ENCODE results near the gene RAPGEF4.

DNA sequence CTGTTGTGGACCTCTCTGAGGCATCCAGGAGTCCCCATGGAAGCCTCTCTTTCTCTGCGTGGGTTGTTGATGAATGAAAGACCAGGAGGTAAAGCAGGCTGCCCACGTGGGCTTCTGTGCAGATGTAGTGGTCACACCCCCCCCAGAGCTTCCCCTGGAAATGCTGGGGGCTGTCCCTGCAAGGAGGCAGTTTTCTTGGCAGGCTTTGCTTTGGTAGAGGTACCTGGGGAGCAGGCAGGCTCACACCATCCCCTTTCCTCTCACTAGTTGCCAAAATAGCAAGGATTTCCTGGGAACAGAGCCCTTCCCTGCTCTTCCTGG is 242.4 kb downstream of the RAPGEF4 start:
- TF ChIP-seq POLR2A (IDR thresholded peaks at IDR 0.05) (no peak), EP300 (IDR thresholded peaks at IDR 0.05) (no peak)
- TF ChIP-seq, protein P1, sequence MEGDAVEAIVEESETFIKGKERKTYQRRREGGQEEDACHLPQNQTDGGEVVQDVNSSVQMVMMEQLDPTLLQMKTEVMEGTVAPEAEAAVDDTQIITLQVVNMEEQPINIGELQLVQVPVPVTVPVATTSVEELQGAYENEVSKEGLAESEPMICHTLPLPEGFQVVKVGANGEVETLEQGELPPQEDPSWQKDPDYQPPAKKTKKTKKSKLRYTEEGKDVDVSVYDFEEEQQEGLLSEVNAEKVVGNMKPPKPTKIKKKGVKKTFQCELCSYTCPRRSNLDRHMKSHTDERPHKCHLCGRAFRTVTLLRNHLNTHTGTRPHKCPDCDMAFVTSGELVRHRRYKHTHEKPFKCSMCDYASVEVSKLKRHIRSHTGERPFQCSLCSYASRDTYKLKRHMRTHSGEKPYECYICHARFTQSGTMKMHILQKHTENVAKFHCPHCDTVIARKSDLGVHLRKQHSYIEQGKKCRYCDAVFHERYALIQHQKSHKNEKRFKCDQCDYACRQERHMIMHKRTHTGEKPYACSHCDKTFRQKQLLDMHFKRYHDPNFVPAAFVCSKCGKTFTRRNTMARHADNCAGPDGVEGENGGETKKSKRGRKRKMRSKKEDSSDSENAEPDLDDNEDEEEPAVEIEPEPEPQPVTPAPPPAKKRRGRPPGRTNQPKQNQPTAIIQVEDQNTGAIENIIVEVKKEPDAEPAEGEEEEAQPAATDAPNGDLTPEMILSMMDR (IDR thresholded peaks at IDR 0.05) = no peak

Data from gastroesophageal sphincter (tissue), 3 donors.